ELR (cell line): Measurements from ENCODE around the gene OVCH1.
"Not testable (repeated sequence)": the region's sequence is repeated elsewhere in the genome, so short reads cannot be mapped to it uniquely, and the experiment has no call there.

Experiments used
- DNase-seq: peaks from one replicate; pipeline ENCODE4 v3.0.0-alpha.2; 2015; ENCODE audit warnings: low read depth

OVCH1 gene

GRCh38 chr12:29405561-29405960, 91.9 kb downstream of the OVCH1 start:
- DNase-seq: no peak

- DNase-seq: no peak
These were observed 93.5 kb downstream of the OVCH1 start for GRCh38 chr12:29403991-29404390.

DNA sequence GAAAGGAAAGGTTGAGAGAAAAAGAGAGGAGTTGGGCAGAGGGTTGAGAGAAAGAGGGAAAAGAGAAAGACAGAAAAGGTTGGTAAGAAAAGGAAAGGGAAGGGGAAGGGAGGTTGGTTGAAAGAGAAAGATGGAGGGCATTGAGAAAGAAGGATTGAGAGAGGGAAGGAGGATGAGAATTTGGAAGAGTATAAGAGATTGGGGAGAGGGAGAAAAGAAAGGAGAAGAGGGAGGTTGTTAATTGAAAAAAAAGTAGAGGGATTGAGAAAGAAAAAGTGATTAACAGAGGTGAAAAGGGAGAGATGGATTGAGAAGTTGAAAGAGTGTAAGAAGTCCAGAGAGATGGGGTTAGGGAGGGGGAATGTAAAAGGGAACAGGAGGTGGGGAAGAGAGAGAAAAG, 95.0 kb downstream of the OVCH1 start:
- no peak for DNase-seq

- DNase-seq: no peak
These were observed 99.0 kb downstream of the OVCH1 start for GRCh38 chr12:29398495-29398894.

- DNase-seq: no peak
These were observed 100.7 kb downstream of the OVCH1 start for GRCh38 chr12:29396774-29397173.

GRCh38 chr12:29395356-29395755, 102.1 kb downstream of the OVCH1 start:
- no peak for DNase-seq

DNA sequence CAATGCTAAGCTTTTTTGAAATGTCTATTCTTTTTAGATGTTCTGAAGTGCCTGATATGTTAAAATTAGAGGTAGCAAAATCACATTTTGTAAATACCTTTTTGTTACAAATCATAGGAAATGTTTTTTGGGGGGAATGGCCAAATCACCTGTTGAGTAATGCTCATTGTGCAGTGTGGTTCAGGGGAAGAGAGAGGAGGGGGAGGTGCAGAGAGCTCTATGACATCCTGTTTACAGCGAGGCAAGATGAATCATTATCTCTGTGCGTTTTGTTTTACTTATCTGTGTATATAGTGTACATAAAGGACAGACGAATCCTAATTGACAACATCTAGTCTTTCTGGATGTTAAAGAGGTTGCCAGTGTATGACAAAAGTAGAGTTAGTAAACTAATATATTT, 107.1 kb downstream of the OVCH1 start:
- DNase-seq: peak; percentile 43

- no peak for DNase-seq
These were observed 108.1 kb downstream of the OVCH1 start for GRCh38 chr12:29389295-29389919.

DNA sequence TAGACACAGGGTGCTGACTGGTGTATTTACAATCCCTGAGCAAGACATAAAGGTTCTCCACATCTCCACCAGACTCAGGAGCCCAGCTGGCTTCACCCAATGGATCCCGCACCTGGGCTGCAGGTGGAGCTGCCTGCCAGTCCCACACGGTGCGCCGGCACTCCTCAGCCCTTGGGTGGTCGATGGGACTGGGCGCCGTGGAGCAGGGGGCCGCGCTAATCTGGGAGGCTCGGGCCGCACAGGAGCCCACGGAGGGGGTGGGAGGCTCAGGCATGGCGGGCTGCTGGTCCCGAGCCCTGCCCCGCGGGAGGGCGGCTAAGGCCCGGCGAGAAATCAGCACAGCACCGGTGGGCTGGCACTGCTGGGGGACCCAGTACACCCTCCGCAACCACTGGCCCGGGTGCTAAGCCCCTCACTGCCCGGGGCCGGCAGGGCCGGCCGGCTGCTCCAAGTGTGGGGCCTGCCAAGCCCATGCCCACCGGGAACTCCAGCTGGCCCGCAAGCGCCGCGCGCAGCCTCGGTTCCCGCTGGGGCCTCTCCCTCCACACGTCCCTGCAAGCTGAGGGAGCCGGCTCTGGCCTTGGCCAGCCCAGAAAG, 111.3 kb downstream of the OVCH1 start:
- not testable (repeated sequence) for DNase-seq

GRCh38 chr12:29385194-29385593, 112.3 kb downstream of the OVCH1 start:
- DNase-seq: not testable (repeated sequence)

- no peak for DNase-seq
These were observed 115.2 kb downstream of the OVCH1 start for GRCh38 chr12:29382251-29382650.

- DNase-seq: peak; percentile 99
These were observed 116.7 kb downstream of the OVCH1 start, which contains the start of gene ERGIC2 for GRCh38 chr12:29380536-29381523. TSS of gene ERGIC2 (minus strand) at chr12:29381172. CDS start at chr12:29371633, 9,539 bp downstream.
